Skin epidermis (tissue), 12 donors: Measurements from ENCODE around the gene KRTAP4-3.
"Not testable (repeated sequence)": the region's sequence is repeated elsewhere in the genome, so short reads cannot be mapped to it uniquely, and the experiment has no call there.

Experiments
- H3K27ac ChIP-seq, 21 experiments: fragments of 200-600 bp; sonication (generic) in 11 of 21; one replicate each; pipeline ENCODE4 v1.5.0; 2020; ENCODE audit warnings: mild to moderate bottlenecking in 3 of 21, inconsistent platforms in 2 of 21, moderate library complexity in 2 of 21
- H3K4me3 ChIP-seq, 7 experiments: fragments of 200-600 bp; sonication (generic) in 2 of 7; one replicate each; pipeline ENCODE4 v1.5.0; 2020; ENCODE audit warnings: inconsistent platforms in 2 of 7, mild to moderate bottlenecking in 2 of 7, moderate library complexity in 1 of 7

Gene KRTAP4-3

DNA sequence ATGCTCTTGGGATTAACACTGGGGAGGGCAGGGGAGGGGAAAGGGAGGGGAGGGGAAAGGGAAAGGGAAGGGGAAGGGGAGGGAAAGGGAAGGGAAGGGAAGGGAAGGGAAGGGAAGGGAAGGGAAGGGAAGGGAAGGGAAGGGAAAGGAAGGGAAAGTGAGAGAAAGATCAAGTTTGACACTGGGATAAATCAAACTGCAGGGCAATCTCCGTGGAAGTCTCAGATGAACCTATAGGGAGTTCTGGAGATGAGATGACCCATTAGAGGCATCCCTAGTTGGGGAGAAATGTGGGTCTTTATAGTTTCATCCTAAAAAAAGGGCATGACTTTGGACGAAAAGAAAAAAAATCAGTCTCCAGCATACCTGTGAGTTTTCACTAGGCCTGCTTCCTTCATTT lies 46.3 kb downstream of the KRTAP4-3 start:
- Histone ChIP-seq H3K27ac (no peak overlapping the region), H3K4me3 (no peak overlapping the region)

DNA sequence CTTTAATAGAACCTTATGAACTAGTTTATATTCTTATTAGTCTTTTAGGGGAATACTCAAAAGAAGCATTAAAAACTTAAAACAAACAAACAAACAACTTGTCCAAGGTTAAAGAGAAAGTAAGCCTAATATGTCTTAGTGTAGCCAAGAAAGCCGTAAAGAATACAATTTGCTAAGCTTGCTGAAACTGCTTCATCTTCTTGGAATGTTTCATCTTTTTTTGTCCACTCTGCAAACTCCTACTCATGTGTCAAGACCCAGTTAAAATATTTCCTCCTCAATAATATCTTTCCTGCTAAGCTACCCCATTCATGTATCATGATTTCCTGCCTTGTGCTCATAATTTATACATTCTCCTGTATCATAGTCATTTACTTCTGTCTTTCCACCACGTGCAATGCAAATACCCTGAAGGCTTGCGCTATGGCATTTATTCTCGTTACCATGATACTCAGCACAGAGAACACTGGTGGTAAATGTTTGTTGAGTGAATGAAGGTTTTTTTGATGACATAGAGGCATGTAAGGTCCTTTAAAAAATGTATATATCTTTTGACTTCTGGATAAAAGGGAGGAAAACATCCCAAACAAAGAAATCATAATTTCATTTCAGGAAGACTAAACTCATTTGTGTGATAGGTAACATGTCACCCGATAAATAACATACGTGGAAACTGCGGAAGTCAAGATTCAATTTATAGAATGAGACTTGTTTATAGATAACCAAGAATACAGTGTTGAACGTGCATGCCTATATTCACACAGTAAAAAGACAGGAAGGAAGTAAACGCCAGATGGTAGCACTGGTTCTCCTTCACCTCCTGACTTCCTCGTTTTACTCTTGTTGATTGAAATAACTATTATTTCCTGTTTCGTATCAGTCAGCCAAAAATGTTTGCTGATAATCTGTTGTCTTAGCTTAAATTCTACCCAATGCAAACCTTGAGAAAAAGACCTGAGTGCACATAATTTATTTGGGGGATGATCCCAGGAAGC lies 48.0 kb downstream of the KRTAP4-3 start:
- not testable (repeated sequence) for H3K27ac ChIP-seq, H3K4me3 ChIP-seq

DNA sequence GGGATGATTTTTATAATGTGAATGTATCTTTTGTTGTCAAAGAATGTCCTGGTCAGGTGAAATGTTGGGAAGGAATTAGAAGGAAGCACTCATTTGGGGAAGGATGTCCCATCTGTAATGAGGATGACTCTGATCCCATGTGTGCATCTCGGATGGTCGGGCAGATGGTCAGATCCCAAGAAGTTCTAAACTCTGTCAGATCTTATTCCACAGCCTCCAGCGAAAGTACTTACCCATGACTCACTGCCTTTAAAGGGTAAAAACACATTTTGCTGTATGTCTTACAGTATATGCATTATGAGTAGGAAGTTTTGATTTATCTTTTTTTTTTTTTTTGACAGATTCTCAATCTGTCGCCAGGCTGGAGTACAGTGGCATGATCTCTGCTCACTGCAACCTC lies 49.3 kb downstream of the KRTAP4-3 start:
- Histone ChIP-seq H3K4me3 (no peak overlapping the region), H3K27ac (no peak overlapping the region)

GRCh38 chr17:41117846-41118386 lies 50.1 kb downstream of the KRTAP4-3 start, which contains the start of gene KRTAP4-11:
TSS of gene KRTAP4-11 (minus strand) at chr17:41118373. CDS start at chr17:41118315, 58 bp downstream.
- not testable (repeated sequence) for H3K27ac ChIP-seq, H3K4me3 ChIP-seq
